SK-N-SH (cell line): Measurements from ENCODE around the gene IQGAP1. TPM values are rescaled to one million over a fixed set of nuclear protein-coding genes. Genes with fewer than 3 reads are reported as not detected.

Source experiments
- CTCF ChIA-PET: fragments of 300-600, 350-600 bp; formaldehyde crosslinking; extraction: SDS; loops from one replicate; lab custom pipeline; 2021; lab: Yijun Ruan, JAX
- POLR2A ChIA-PET: fragments of 350-600 bp; sonication (Branson Sonifier 250); formaldehyde crosslinking; extraction: SDS; loops from one replicate; lab custom pipeline; 2020; ENCODE audit warnings: antibody characterized with exemption, inconsistent platforms; lab: Yijun Ruan, JAX
- DNase-seq: peaks from one replicate; pipeline ENCODE4 v3.0.0; 2012
- H2AFZ ChIP-seq: fragments of 200-600 bp; sonication (generic); 2 replicates; pipeline ENCODE4 v1.8.1; 2016; ENCODE audit warnings: antibody characterized with exemption, mild to moderate bottlenecking, low read depth
- H3F3A ChIP-seq: fragments of 200-600 bp; sonication (generic); replicated peaks from 2 replicates; pipeline ENCODE3; 2016; ENCODE audit warnings: antibody characterized with exemption, mild to moderate bottlenecking; ENCODE audit not compliant: insufficient read depth
- H3K27ac ChIP-seq, 2 experiments: fragments of 200-500 bp in 1 of 2; fragments of 200-600 bp in 1 of 2; sonication (Bioruptor generic) in 1 of 2; sonication (generic), shearing (Covaris generic) in 1 of 2; 2 replicates each; pipeline versions ENCODE4 v1.5.1 to v1.6.1; 2014 to 2016; ENCODE audit warnings: low read depth in 2 of 2, inconsistent platforms in 1 of 2, low read length in 1 of 2, mild to moderate bottlenecking in 1 of 2, mixed read lengths in 1 of 2
- H3K27me3 ChIP-seq: fragments of 200-600 bp; sonication (generic), shearing (Covaris generic); 2 replicates; pipeline ENCODE4 v1.6.1; 2016; ENCODE audit warnings: mixed run types; ENCODE audit not compliant: insufficient read depth
- H3K36me3 ChIP-seq, 2 experiments: fragments of 200-500 bp in 1 of 2; fragments of 200-600 bp in 1 of 2; sonication (Bioruptor generic) in 1 of 2; sonication (generic) in 1 of 2; replicated peaks in 1 of 2; 2 replicates each; pipeline versions ENCODE3 to v1.5.1; 2014 to 2016; ENCODE audit warnings: low read length in 1 of 2, mild to moderate bottlenecking in 1 of 2; ENCODE audit not compliant: insufficient read depth in 2 of 2, control insufficient read depth in 1 of 2
- H3K4me1 ChIP-seq, 2 experiments: fragments of 200-500 bp in 1 of 2; fragments of 200-600 bp in 1 of 2; sonication (Bioruptor generic) in 1 of 2; sonication (generic), shearing (Covaris generic) in 1 of 2; 2 replicates each; pipeline versions ENCODE4 v1.5.1 to v1.6.1; 2014 to 2016; ENCODE audit warnings: low read depth in 1 of 2, low read length in 1 of 2, mixed run types in 1 of 2; ENCODE audit not compliant: insufficient read depth in 2 of 2, control insufficient read depth in 1 of 2
- H3K4me2 ChIP-seq: fragments of 200-600 bp; sonication (generic), shearing (Covaris generic); 2 replicates; pipeline ENCODE4 v1.6.1; 2017; ENCODE audit warnings: mixed run types
- H3K4me3 ChIP-seq, 2 experiments: fragments of 200-500 bp in 1 of 2; fragments of 200-600 bp in 1 of 2; sonication (Bioruptor generic) in 1 of 2; sonication (generic), shearing (Covaris generic) in 1 of 2; 2 replicates each; pipeline versions ENCODE4 v1.5.1 to v1.8.1; 2014 to 2016; ENCODE audit warnings: low read depth in 2 of 2, inconsistent platforms in 1 of 2, low read length in 1 of 2, mild to moderate bottlenecking in 1 of 2, mixed read lengths in 1 of 2, moderate library complexity in 1 of 2
- H3K79me2 ChIP-seq: fragments of 200-600 bp; sonication (generic); 2 replicates; pipeline ENCODE4 v1.8.1; 2017; ENCODE audit warnings: mild to moderate bottlenecking; ENCODE audit not compliant: insufficient read depth
- H3K9ac ChIP-seq: fragments of 200-600 bp; sonication (generic); 2 replicates; pipeline ENCODE4 v1.6.1; 2017; ENCODE audit warnings: mixed run types
- H3K9me2 ChIP-seq: fragments of 200-600 bp; sonication (generic); 2 replicates; pipeline ENCODE4 v1.6.1; 2017; ENCODE audit warnings: mixed run types
- H3K9me3 ChIP-seq: fragments of 200-600 bp; sonication (generic); 2 replicates; pipeline ENCODE4 v1.6.1; 2017; ENCODE audit warnings: mixed run types, mild to moderate bottlenecking, moderate library complexity
- H4K20me1 ChIP-seq: fragments of 200-600 bp; sonication (generic); 2 replicates; pipeline ENCODE4 v1.6.1; 2017; ENCODE audit warnings: mild to moderate bottlenecking, mixed run types; ENCODE audit not compliant: insufficient read depth
- CHD2 ChIP-seq: fragments of 150-350 bp; IDR thresholded peaks from 2 replicates; pipeline ENCODE4 v1.6.1; 2018; ENCODE audit warnings: low read length; ENCODE audit not compliant: partially characterized antibody
- EZH2phosphoT487 ChIP-seq: fragments of 200-600 bp; sonication (generic); IDR thresholded peaks from 2 replicates; pipeline ENCODE4 v1.6.1; 2017; ENCODE audit warnings: low read depth, mixed run types, mild to moderate bottlenecking, antibody characterized with exemption, moderate library complexity, borderline replicate concordance
- FOXM1 ChIP-seq: IDR thresholded peaks from 2 replicates; pipeline ENCODE4 v1.4.0; 2012; ENCODE audit warnings: low read depth, mild to moderate bottlenecking
- GATA2 ChIP-seq: sonication (generic); formaldehyde crosslinking; IDR thresholded peaks from 2 replicates; pipeline ENCODE4 v1.5.0; 2020; ENCODE audit warnings: mild to moderate bottlenecking, missing genetic modification reagents
- IRF3 ChIP-seq: fragments of 150-350 bp; IDR thresholded peaks from 2 replicates; pipeline ENCODE4 v1.6.1; 2016; ENCODE audit warnings: mild to moderate bottlenecking, low read depth, low read length
- MAX ChIP-seq: IDR thresholded peaks from 2 replicates; pipeline ENCODE4 v1.4.0; 2012; ENCODE audit warnings: low read depth
- MXI1 ChIP-seq: IDR thresholded peaks from 2 replicates; pipeline ENCODE4 v1.6.1; 2012; ENCODE audit warnings: mild to moderate bottlenecking, low read depth, low read length, improper control_type of control experiment
- NFIC ChIP-seq: IDR thresholded peaks from 2 replicates; pipeline ENCODE4 v1.4.0; 2012; ENCODE audit warnings: borderline replicate concordance
- NRF1 ChIP-seq: IDR thresholded peaks from 2 replicates; pipeline ENCODE4 v1.6.1; 2012; ENCODE audit warnings: low read depth, mild to moderate bottlenecking, low read length
- RAD21 ChIP-seq: IDR thresholded peaks from 2 replicates; pipeline ENCODE4 v1.6.1; 2012; ENCODE audit warnings: mild to moderate bottlenecking, low read length
- RCOR1 ChIP-seq: fragments of 150-350 bp; IDR thresholded peaks from 2 replicates; pipeline ENCODE4 v1.6.1; 2017; ENCODE audit warnings: antibody characterized with exemption, low read length
- SIN3A ChIP-seq: IDR thresholded peaks from 2 replicates; pipeline ENCODE4 v1.6.1; 2012; ENCODE audit warnings: low read depth, mild to moderate bottlenecking, low read length, moderate library complexity, borderline replicate concordance
- TAF1 ChIP-seq: IDR thresholded peaks from 2 replicates; pipeline ENCODE4 v1.6.1; 2012; ENCODE audit warnings: low read depth, mild to moderate bottlenecking, low read length, moderate library complexity, borderline replicate concordance
- TCF12 ChIP-seq: IDR thresholded peaks from 2 replicates; pipeline ENCODE4 v1.4.0; 2012
- TEAD4 ChIP-seq: IDR thresholded peaks from 2 replicates; pipeline ENCODE4 v1.4.0; 2012; ENCODE audit warnings: mild to moderate bottlenecking, borderline replicate concordance; ENCODE audit not compliant: insufficient read depth
- USF1 ChIP-seq: IDR thresholded peaks from 2 replicates; pipeline ENCODE4 v1.4.0; 2012; ENCODE audit warnings: low read depth, borderline replicate concordance
- USF2 ChIP-seq: fragments of 150-350 bp; IDR thresholded peaks from 2 replicates; pipeline ENCODE4 v1.6.1; 2017; ENCODE audit warnings: antibody characterized with exemption, low read length, low read depth, borderline replicate concordance
- YY1 ChIP-seq: IDR thresholded peaks from 2 replicates; pipeline ENCODE4 v1.4.0; 2012; ENCODE audit warnings: low read depth, mild to moderate bottlenecking
- ZBTB33 ChIP-seq: IDR thresholded peaks from 2 replicates; pipeline ENCODE4 v1.4.0; 2012; ENCODE audit warnings: low read depth, borderline replicate concordance
- WGBS: methylation state at CpG from one replicate; pipeline ENCODE4 v1.1.6; 2017; ENCODE audit warnings: low lambda C conversion rate; 5-methylcytosine and 5-hydroxymethylcytosine counted together
- polyA plus RNA-seq, 3 experiments: library from polyadenylated mRNA; depleted of rRNA; stranded (reverse); fragments of >200 nt; gene quantifications; 2 replicates each; pipeline ENCODE4 v1.2.3, GENCODE V29; 2012

The IQGAP1 gene
- polyA plus RNA-seq, 1 of the 3 experiments (the other 2 are of a cell fraction): 56.5 TPM

- TF ChIP-seq TAF1: no peak
- TF ChIP-seq GATA2 (CRISPR knock-in tag): no peak
- no peak for TF ChIP-seq SIN3A
Measured at GRCh38 chr15:90471126-90471525, 83.1 kb downstream of the IQGAP1 start (continued).

- 91% methylated on average over 4 of the region's 4 CpGs for WGBS
- Histone ChIP-seq H4K20me1 (no peaks in the 10 kb centered on the region), H3K79me2 (peaks cover 8% of the 10 kb centered on the region), H3K4me2 (no peak overlapping the region), H3K27me3 (no peaks in the 10 kb centered on the region), H2AFZ (no peak overlapping the region), H3F3A (peaks cover 7% of the 10 kb centered on the region), H3K9me2 (no peaks in the 10 kb centered on the region), H3K4me3 (no peak overlapping the region), H3K9me3 (no peaks in the 10 kb centered on the region), H3K4me1 (no peaks in the 10 kb centered on the region), H3K9ac (no peak overlapping the region), H3K36me3 (peaks cover 38 to 73% of the 10 kb centered on the region in 2 experiments), H3K27ac (no peak overlapping the region)
- ChIA-PET CTCF (interaction anchor here (0.6 to 3.2 kb wide), 5 partner anchors 9 to 152 kb away, joined by 3 to 11 read pairs (median 4); no protein-coding TSS in a partner anchor), POLR2A (interaction anchor here (0.7 kb wide), 1 partner anchor 10 kb away, joined by 3 read pairs; no protein-coding TSS in a partner anchor)
- TF ChIP-seq IRF3 (no peak), USF1 (no peak), FOXM1 (no peak), MAX (no peak), RCOR1 (no peak), MXI1 (no peak), TCF12 (no peak), ZBTB33 (no peak), NFIC (no peak), YY1 (no peak), USF2 (no peak), RAD21 (no peak), NRF1 (no peak), TAF1 (no peak), EZH2phosphoT487 (no peak), TEAD4 (no peak), CHD2 (no peak)
- no peak for DNase-seq
Measured at GRCh38 chr15:90471769-90472168, 83.7 kb downstream of the IQGAP1 start.
